Body of pancreas (tissue), 4 donors: ENCODE results near the gene GPC1.

ENCODE experiments used
- POLR2A ChIP-seq, 3 donors: fragments of 450-650 bp; IDR thresholded peaks; one replicate each; pipeline ENCODE4 v1.6.1; 2016; ENCODE audit warnings: antibody characterized with exemption in 3 of 3, mild to moderate bottlenecking in 2 of 3
- TF ChIP-seq, protein P1 (sequence below), 7 experiments: fragments of 450-650 bp in 4 of 7; fragments of 200-600 bp in 3 of 7; sonication (generic) in 3 of 7; IDR thresholded peaks; one replicate each; pipeline ENCODE4 v1.5.1; 2016 to 2019; ENCODE audit warnings: antibody characterized with exemption in 7 of 7

DNA sequence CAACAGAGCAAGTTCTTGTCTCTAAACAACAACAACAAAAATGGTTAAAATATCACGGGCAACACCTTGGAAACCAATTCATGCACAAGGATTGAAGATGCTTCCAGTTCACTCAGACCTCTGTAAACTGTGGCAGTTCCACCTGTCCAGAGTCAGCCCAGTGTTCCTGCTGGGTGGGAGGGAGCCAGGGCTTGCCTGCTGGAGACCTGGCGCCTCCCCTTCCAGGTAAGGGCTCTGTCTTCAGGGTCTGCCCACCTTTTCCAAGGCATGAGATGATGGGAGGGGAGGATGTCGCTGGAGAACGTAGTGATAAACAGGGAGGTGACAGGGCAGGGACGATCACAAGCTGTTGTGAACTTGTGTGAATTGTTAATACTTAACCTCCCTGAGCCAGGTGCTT is 9.8 kb upstream of the GPC1 start:
- TF ChIP-seq, protein P1, sequence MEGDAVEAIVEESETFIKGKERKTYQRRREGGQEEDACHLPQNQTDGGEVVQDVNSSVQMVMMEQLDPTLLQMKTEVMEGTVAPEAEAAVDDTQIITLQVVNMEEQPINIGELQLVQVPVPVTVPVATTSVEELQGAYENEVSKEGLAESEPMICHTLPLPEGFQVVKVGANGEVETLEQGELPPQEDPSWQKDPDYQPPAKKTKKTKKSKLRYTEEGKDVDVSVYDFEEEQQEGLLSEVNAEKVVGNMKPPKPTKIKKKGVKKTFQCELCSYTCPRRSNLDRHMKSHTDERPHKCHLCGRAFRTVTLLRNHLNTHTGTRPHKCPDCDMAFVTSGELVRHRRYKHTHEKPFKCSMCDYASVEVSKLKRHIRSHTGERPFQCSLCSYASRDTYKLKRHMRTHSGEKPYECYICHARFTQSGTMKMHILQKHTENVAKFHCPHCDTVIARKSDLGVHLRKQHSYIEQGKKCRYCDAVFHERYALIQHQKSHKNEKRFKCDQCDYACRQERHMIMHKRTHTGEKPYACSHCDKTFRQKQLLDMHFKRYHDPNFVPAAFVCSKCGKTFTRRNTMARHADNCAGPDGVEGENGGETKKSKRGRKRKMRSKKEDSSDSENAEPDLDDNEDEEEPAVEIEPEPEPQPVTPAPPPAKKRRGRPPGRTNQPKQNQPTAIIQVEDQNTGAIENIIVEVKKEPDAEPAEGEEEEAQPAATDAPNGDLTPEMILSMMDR (IDR thresholded peaks at IDR 0.05) = no peak
- no peak for TF ChIP-seq POLR2A (IDR thresholded peaks at IDR 0.05)
